ENCODE results near the gene SOX1. TPM values are rescaled to one million over a fixed set of nuclear protein-coding genes. Genes with fewer than 3 reads are reported as not detected.

The SOX1 gene
- total RNA-seq (2014; rRNA removed; shearing (Covaris generic)) = not detected in 2 replicates

- in situ Hi-C loops (cut with HindIII; ENCODE audit: low sequenced_read_pairs) = no loop called here
- no peak for DNase-seq (ENCODE audit: low spot score)
Observed at GRCh38 chr13:112067116-112067741, at the start of gene SOX1. SOX1 (plus strand) TSS chr13:112067149; CDS start chr13:112067659, 510 bp downstream.

DNA sequence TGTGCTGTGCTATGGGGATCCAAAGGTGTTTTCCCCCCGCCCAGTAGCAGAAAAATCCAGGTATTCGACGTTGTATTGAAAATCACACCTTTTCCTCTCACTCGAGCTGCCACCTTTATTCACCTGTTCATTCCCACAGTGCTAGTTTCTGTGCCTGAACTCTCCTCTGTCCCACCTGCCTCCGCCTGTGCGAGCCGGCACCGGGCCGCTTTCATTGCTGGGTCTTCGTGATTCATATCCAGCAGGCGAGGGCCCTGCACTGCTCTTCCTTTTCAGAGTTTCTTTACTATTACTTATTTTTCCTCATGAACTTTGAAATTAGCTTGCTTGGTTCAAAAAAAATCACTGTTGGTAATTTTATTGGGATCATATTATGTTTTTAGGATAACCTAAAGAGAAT is 42.4 kb upstream of the SOX1 start:
- no peak for DNase-seq (ENCODE audit: low spot score)
- in situ Hi-C loops (cut with HindIII; ENCODE audit: low sequenced_read_pairs) = no loop called here

GRCh38 chr13:112027250-112027649 is 39.7 kb upstream of the SOX1 start:
- no peak for DNase-seq (ENCODE audit: low spot score)
- in situ Hi-C loops (cut with HindIII; ENCODE audit: low sequenced_read_pairs) = no loop called here

- in situ Hi-C loops (cut with HindIII; ENCODE audit: low sequenced_read_pairs) = no loop called here
Observed at GRCh38 chr13:112028481-112028880, 38.5 kb upstream of the SOX1 start.

DNA sequence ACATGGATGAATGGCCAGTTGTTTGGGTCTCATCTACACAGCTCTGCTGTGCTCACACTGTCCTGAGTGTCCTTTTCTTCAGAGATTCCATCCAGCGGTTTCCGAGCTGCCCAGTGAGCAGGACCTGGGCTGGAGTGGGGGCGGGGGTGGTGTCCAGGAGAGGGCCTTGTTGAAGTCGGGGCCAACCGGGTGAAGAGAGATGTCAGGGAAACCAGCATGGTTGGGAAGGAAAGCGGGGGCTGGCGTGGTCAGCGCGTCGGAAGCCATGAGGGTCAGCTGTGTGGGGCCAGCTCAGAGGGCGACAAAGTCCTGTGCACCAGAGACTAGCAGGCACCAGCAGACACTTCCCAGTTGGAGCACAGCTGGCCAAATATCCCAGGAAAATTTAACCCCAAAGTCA is 37.8 kb upstream of the SOX1 start:
- in situ Hi-C loops (cut with HindIII; ENCODE audit: low sequenced_read_pairs) = no loop called here
- no peak for DNase-seq (ENCODE audit: low spot score)

More at GRCh38 chr13:112028481-112028880, 38.5 kb upstream of the SOX1 start:
- DNase-seq (ENCODE audit: low spot score) = no peak

DNA sequence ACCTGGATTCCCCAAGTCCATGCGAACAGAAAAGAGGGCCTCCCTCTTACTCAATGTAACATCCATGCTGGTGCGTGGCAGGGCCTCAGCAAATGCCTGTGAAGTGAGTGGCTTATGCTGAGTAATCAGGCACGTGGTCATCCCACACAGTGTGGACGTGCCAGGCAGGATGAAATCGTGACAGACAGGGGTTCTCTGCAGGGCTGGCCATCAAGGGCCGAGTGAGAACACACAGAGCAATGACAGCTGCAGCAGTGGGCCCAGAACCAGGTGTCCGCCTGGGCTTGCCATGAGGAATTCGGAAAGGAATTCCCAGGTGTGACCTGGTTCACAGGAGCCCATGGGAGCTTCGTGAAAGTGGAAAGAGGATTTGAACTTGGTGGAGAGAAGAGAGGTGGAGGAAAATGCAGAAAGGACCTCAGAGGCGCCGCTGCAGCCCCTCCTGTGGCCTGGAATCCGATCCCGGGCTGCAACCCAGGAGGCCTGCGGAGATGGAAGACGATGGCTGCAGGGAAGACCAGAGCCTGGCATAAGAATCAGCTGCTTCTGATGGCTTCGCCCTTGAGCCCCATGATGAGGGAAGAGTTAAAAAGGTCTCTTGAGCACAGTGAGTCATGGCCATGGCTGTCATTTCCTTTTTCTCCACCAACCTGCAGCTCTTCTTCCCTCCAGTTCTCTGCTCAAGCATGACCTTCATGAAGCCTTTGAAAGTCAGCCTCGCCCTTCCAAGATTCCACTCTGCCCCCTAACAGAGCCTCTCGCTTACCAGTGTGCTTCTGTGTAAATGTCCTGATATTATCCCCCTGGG is 34.6 kb upstream of the SOX1 start:
- no peak for DNase-seq (ENCODE audit: low spot score)
- in situ Hi-C loops (cut with HindIII; ENCODE audit: low sequenced_read_pairs) = no loop called here

DNA sequence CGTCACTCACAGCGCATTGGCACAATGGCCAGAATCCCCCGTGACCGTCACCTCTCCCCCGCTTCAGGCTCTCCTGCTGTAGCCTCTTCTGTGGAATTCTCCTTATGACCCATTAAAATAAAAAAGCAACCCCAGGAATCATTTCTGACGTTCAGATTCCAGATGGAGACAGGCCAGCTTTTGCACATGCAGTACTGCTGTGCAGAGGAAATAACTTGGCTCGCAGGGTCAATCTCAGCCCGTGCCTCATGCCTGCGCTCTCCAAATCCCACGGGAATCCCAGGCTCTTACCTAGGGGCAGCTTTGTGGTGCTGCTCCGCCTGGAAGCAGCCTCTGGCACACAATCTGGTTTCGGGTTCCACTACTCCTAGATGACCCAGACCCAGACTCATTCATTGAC is 32.7 kb upstream of the SOX1 start:
- in situ Hi-C loops (cut with HindIII; ENCODE audit: low sequenced_read_pairs) = no loop called here
- no peak for DNase-seq (ENCODE audit: low spot score)

- no peak for DNase-seq (ENCODE audit: low spot score)
Observed at GRCh38 chr13:112034846-112035245, 32.1 kb upstream of the SOX1 start.

GRCh38 chr13:112042496-112042895 is 24.5 kb upstream of the SOX1 start:
- DNase-seq (ENCODE audit: low spot score) = no peak
- in situ Hi-C loops (cut with HindIII; ENCODE audit: low sequenced_read_pairs) = no loop called here

More at GRCh38 chr13:112034846-112035245, 32.1 kb upstream of the SOX1 start:
- in situ Hi-C loops (cut with HindIII; ENCODE audit: low sequenced_read_pairs) = no loop called here

GRCh38 chr13:112052213-112052612 is 14.7 kb upstream of the SOX1 start:
- in situ Hi-C loops (cut with HindIII; ENCODE audit: low sequenced_read_pairs) = no loop called here
- DNase-seq (ENCODE audit: low spot score) = no peak

- DNase-seq (ENCODE audit: low spot score) = no peak
- in situ Hi-C loops (cut with HindIII; ENCODE audit: low sequenced_read_pairs) = no loop called here
Observed at GRCh38 chr13:112053167-112053743, 13.7 kb upstream of the SOX1 start.

GRCh38 chr13:112053744-112054615 is 13.0 kb upstream of the SOX1 start:
- in situ Hi-C loops (cut with HindIII; ENCODE audit: low sequenced_read_pairs) = no loop called here
- DNase-seq (ENCODE audit: low spot score) = no peak

DNA sequence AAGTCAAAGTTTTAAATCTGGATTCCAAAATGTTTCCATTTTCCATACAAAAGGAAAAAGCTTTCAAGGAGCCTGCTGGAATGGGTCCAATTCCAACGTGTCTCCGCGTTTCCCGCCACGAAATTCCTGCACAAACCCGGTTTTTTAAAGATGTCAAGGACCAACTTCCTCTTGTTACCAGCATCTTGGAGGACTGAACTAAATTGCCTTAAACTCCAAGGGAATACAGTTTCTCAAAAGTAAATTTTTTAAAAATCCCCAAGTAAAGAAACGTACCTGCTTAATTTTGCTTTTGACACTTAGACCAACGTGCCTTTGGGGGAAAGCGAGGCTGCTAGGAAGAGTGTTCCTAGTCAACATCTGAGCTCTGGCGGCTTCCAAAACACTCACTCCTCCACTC is 12.3 kb upstream of the SOX1 start:
- DNase-seq (ENCODE audit: low spot score) = no peak
- in situ Hi-C loops (cut with HindIII; ENCODE audit: low sequenced_read_pairs) = no loop called here

GRCh38 chr13:112055036-112055914 is 11.7 kb upstream of the SOX1 start:
- no peak for DNase-seq (ENCODE audit: low spot score)

GRCh38 chr13:112055915-112056269 is 11.1 kb upstream of the SOX1 start:
- in situ Hi-C loops (cut with HindIII; ENCODE audit: low sequenced_read_pairs) = no loop called here
- DNase-seq (ENCODE audit: low spot score) = no peak

More at GRCh38 chr13:112055036-112055914, 11.7 kb upstream of the SOX1 start:
- in situ Hi-C loops (cut with HindIII; ENCODE audit: low sequenced_read_pairs) = no loop called here

- in situ Hi-C loops (cut with HindIII; ENCODE audit: low sequenced_read_pairs) = no loop called here
- DNase-seq (ENCODE audit: low spot score) = no peak
Observed at GRCh38 chr13:112056284-112056727, 10.6 kb upstream of the SOX1 start.

- in situ Hi-C loops (cut with HindIII; ENCODE audit: low sequenced_read_pairs) = no loop called here
- DNase-seq (ENCODE audit: low spot score) = no peak
Observed at GRCh38 chr13:112056739-112057438, 10.1 kb upstream of the SOX1 start.

DNA sequence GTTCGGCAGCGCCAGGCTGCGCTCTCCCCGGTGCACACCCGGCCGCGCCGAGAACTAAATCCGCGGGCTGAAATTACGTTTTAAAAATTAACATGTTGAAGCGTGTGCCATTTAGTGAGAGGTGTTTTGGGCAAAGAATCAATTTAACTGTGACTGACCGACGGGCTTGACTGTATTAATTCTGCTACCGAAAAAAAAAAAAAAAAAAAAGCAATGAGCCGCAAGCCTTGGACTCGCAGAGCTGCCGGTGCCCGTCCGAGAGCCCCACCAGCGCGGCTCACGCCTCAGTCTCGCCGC is 9.6 kb upstream of the SOX1 start:
- in situ Hi-C loops (cut with HindIII; ENCODE audit: low sequenced_read_pairs) = no loop called here
- DNase-seq (ENCODE audit: low spot score) = no peak

Data from G401 (cell line).